PC-9 (cell line): ENCODE measurements around the gene TFAP2A.

Experiments
- CTCF ChIP-seq: fragments of 200-600 bp; sonication (generic); conservative IDR thresholded peaks from 2 replicates; pipeline ENCODE4 v1.6.1; 2017; ENCODE audit warnings: mixed run types, antibody characterized with exemption, mild to moderate bottlenecking, moderate library complexity
- EZH2 ChIP-seq: fragments of 200-600 bp; sonication (generic); IDR thresholded peaks from 2 replicates; pipeline ENCODE4 v1.8.0; 2017; ENCODE audit warnings: antibody characterized with exemption, low read depth

- TF ChIP-seq CTCF: no peak
- TF ChIP-seq EZH2: no peak
Measured at GRCh38 chr6:10369896-10370295, 45.0 kb downstream of the TFAP2A start.
